Tibial nerve (tissue), 4 donors: Measurements from ENCODE around the gene RNFT2. TPM values are rescaled to one million over a fixed set of nuclear protein-coding genes. Genes with fewer than 3 reads are reported as not detected.

ENCODE experiments used
- DNase-seq, 2 donors: peaks; one replicate each; pipeline ENCODE4 v3.0.0-alpha.2; 2019; ENCODE audit warnings: low spot score in 2 of 2
- H3K27ac ChIP-seq, 4 donors: fragments of 200-600 bp; sonication (generic) in 3 of 4; one replicate each; pipeline ENCODE4 v1.5.1; 2017 to 2019; ENCODE audit warnings: mild to moderate bottlenecking in 1 of 4
- H3K27me3 ChIP-seq, 2 donors: fragments of 200-600 bp; sonication (generic) in 1 of 2; one replicate each; pipeline versions ENCODE4 v1.5.1 to v1.6.0; 2017 to 2019
- H3K36me3 ChIP-seq, 3 donors: fragments of 200-600 bp; sonication (generic); one replicate each; pipeline ENCODE4 v1.5.1; 2018 to 2019
- H3K4me1 ChIP-seq, 4 donors: fragments of 200-600 bp; sonication (generic) in 3 of 4; one replicate each; pipeline ENCODE4 v1.5.1; 2017 to 2019
- H3K4me3 ChIP-seq, 4 donors: fragments of 200-600 bp; sonication (generic) in 3 of 4; one replicate each; pipeline ENCODE4 v1.5.1; 2017 to 2019; ENCODE audit warnings: mild to moderate bottlenecking in 1 of 4, moderate library complexity in 1 of 4
- H3K9me3 ChIP-seq, 4 donors: fragments of 200-600 bp; sonication (generic) in 3 of 4; one replicate each; pipeline ENCODE4 v1.5.1; 2017 to 2019
- CTCF ChIP-seq, 5 experiments: fragments of 200-600 bp in 3 of 5; fragments of 450-650 bp in 2 of 5; sonication (generic) in 3 of 5; IDR thresholded peaks; one replicate each; pipeline ENCODE4 v1.5.1; 2016 to 2019; ENCODE audit warnings: antibody characterized with exemption in 5 of 5, mild to moderate bottlenecking in 3 of 5, moderate library complexity in 2 of 5
- EP300 ChIP-seq, 2 donors: sonication (generic); formaldehyde crosslinking; IDR thresholded peaks; one replicate each; pipeline ENCODE4 v1.6.1; 2017; ENCODE audit warnings: antibody characterized with exemption in 2 of 2, mild to moderate bottlenecking in 1 of 2
- POLR2A ChIP-seq, 2 donors: fragments of 450-650 bp; IDR thresholded peaks; one replicate each; pipeline ENCODE4 v1.6.1; 2017; ENCODE audit warnings: antibody characterized with exemption in 2 of 2, mild to moderate bottlenecking in 2 of 2, moderate library complexity in 2 of 2
- WGBS, 2 donors: methylation state at CpG; one replicate each; pipeline ENCODE4 v1.1.5; 2018; 5-methylcytosine and 5-hydroxymethylcytosine counted together
- total RNA-seq, 4 donors: library from RNA; depleted of rRNA; stranded (reverse); fragments of >200 nt; gene quantifications; one replicate each; pipeline ENCODE4 v1.1.0, GENCODE V29; 2016

Gene RNFT2
- total RNA-seq, 4 donors from 2014 or later = 0.59 to 5.9 (median 2.5) TPM

- Histone ChIP-seq H3K4me3 (no peak overlapping the region), H3K4me1 (peaks cover 0 to 27% (median 6%) of the 10 kb centered on the region in 4 donors), H3K27me3 (no peaks in the 10 kb centered on the region), H3K36me3 (no peaks in the 10 kb centered on the region), H3K27ac (no peak overlapping the region), H3K9me3 (no peaks in the 10 kb centered on the region)
- 47 to 60% methylated on average over 6 of the region's 6 CpGs for WGBS, 2 donors
- TF ChIP-seq CTCF (IDR thresholded peaks at IDR 0.05) (peak in 2 of 5 experiments; percentile 6 to 17), POLR2A (IDR thresholded peaks at IDR 0.05) (no peak), EP300 (IDR thresholded peaks at IDR 0.05) (no peak)
- no peak for DNase-seq
Measured at GRCh38 chr12:116863275-116863767, 125.2 kb downstream of the RNFT2 start.

GRCh38 chr12:116864371-116865160 lies 126.5 kb downstream of the RNFT2 start:
- Histone ChIP-seq H3K4me3 (no peak overlapping the region), H3K9me3 (no peaks in the 10 kb centered on the region), H3K36me3 (no peaks in the 10 kb centered on the region), H3K27me3 (no peaks in the 10 kb centered on the region), H3K4me1 (peaks cover 0 to 24% (median 6%) of the 10 kb centered on the region in 4 donors), H3K27ac (no peak overlapping the region)
- TF ChIP-seq POLR2A (IDR thresholded peaks at IDR 0.05) (no peak), CTCF (IDR thresholded peaks at IDR 0.05) (no peak), EP300 (IDR thresholded peaks at IDR 0.05) (no peak)
- 67 to 70% methylated on average over 13 of the region's 13 CpGs for WGBS, 2 donors
- no peak for DNase-seq

GRCh38 chr12:116867523-116867922 lies 129.4 kb downstream of the RNFT2 start:
- H3K27me3 ChIP-seq = peaks cover 0 to 4% of the 10 kb centered on the region in 2 donors
- H3K9me3 ChIP-seq = no peaks in the 10 kb centered on the region
- TF ChIP-seq EP300 (IDR thresholded peaks at IDR 0.05) (no peak), CTCF (IDR thresholded peaks at IDR 0.05) (no peak)
- H3K36me3 ChIP-seq = no peaks in the 10 kb centered on the region
- no peak overlapping the region for H3K4me3 ChIP-seq
- no peak overlapping the region for H3K27ac ChIP-seq
- no peaks in the 10 kb centered on the region for H3K4me1 ChIP-seq
- no peak for DNase-seq
- 83 to 84% methylated on average over 2 of the region's 2 CpGs for WGBS, 2 donors

GRCh38 chr12:116870306-116870705 lies 132.2 kb downstream of the RNFT2 start:
- H3K27ac ChIP-seq = no peak overlapping the region
- peaks cover 0 to 22% (median 0%) of the 10 kb centered on the region in 4 donors for H3K9me3 ChIP-seq
- no peaks in the 10 kb centered on the region for H3K36me3 ChIP-seq
- H3K4me3 ChIP-seq = no peak overlapping the region
- DNase-seq = no peak
- peaks cover 0 to 13% of the 10 kb centered on the region in 2 donors for H3K27me3 ChIP-seq
- WGBS, 2 donors = 75 to 79% methylated on average over 4 of the region's 4 CpGs
- TF ChIP-seq EP300 (IDR thresholded peaks at IDR 0.05) (no peak), CTCF (IDR thresholded peaks at IDR 0.05) (no peak), POLR2A (IDR thresholded peaks at IDR 0.05) (no peak)
- no peaks in the 10 kb centered on the region for H3K4me1 ChIP-seq

- WGBS, 2 donors = 97 to 98% methylated on average over 4 of the region's 4 CpGs
- peaks cover 0 to 51% of the 10 kb centered on the region in 2 donors for H3K27me3 ChIP-seq
- DNase-seq = no peak
- no peak overlapping the region for H3K27ac ChIP-seq
- H3K9me3 ChIP-seq = peaks cover 0 to 24% (median 0%) of the 10 kb centered on the region in 4 donors
- H3K4me1 ChIP-seq = peaks cover 0 to 19% (median 14%) of the 10 kb centered on the region in 4 donors
- H3K4me3 ChIP-seq = no peak overlapping the region
- no peaks in the 10 kb centered on the region for H3K36me3 ChIP-seq
- TF ChIP-seq EP300 (IDR thresholded peaks at IDR 0.05) = no peak
- no peak for TF ChIP-seq POLR2A (IDR thresholded peaks at IDR 0.05)
- no peak for TF ChIP-seq CTCF (IDR thresholded peaks at IDR 0.05)
Measured at GRCh38 chr12:116874324-116874995, 136.3 kb downstream of the RNFT2 start.
